CD4-positive, alpha-beta T cell treated with Interleukin-12 subunit alpha and Interleukin-12 subunit beta, for 1 hour (primary cell): ENCODE measurements around the gene CHRNA9.

Experiments used
- DNase-seq: peaks from one replicate; pipeline ENCODE4 v3.0.0-alpha.2; 2020

The CHRNA9 gene

GRCh38 chr4:40309250-40309774 is 25.8 kb upstream of the CHRNA9 start:
- DNase-seq: peak; percentile 91

GRCh38 chr4:40310225-40310624 is 24.9 kb upstream of the CHRNA9 start:
- no peak for DNase-seq

GRCh38 chr4:40311811-40312346 is 23.3 kb upstream of the CHRNA9 start:
- peak; percentile 51 for DNase-seq

GRCh38 chr4:40314951-40315350 is 20.2 kb upstream of the CHRNA9 start:
- DNase-seq: no peak

GRCh38 chr4:40316333-40316781 is 18.8 kb upstream of the CHRNA9 start:
- peak; percentile 76 for DNase-seq

GRCh38 chr4:40316782-40317635 is 18.1 kb upstream of the CHRNA9 start:
- DNase-seq: peak; percentile 86

- DNase-seq: no peak
Observed at GRCh38 chr4:40317916-40318658, 17.0 kb upstream of the CHRNA9 start.

GRCh38 chr4:40321574-40322275 is 13.4 kb upstream of the CHRNA9 start:
- DNase-seq: no peak

GRCh38 chr4:40322811-40323210 is 12.3 kb upstream of the CHRNA9 start:
- no peak for DNase-seq

GRCh38 chr4:40323866-40324265 is 11.3 kb upstream of the CHRNA9 start:
- no peak for DNase-seq

- DNase-seq: peak; percentile 82
Observed at GRCh38 chr4:40325406-40326019, 9.6 kb upstream of the CHRNA9 start.

- DNase-seq: no peak
Observed at GRCh38 chr4:40327340-40327739, 7.8 kb upstream of the CHRNA9 start.

GRCh38 chr4:40328383-40328782 is 6.8 kb upstream of the CHRNA9 start:
- no peak for DNase-seq

GRCh38 chr4:40329805-40330204 is 5.3 kb upstream of the CHRNA9 start:
- no peak for DNase-seq

GRCh38 chr4:40330536-40330935 is 4.6 kb upstream of the CHRNA9 start:
- no peak for DNase-seq

GRCh38 chr4:40331101-40331745 is 3.9 kb upstream of the CHRNA9 start:
- DNase-seq: no peak

- DNase-seq: no peak
Observed at GRCh38 chr4:40331961-40332360, 3.2 kb upstream of the CHRNA9 start.

GRCh38 chr4:40333921-40334352 is 1.2 kb upstream of the CHRNA9 start:
- no peak for DNase-seq

GRCh38 chr4:40335525-40335894 is 377 bp downstream of the CHRNA9 start:
- DNase-seq: no peak

GRCh38 chr4:40337051-40337450 is 1.9 kb downstream of the CHRNA9 start:
- no peak for DNase-seq

- no peak for DNase-seq
Observed at GRCh38 chr4:40337523-40337922, 2.4 kb downstream of the CHRNA9 start.

- no peak for DNase-seq
Observed at GRCh38 chr4:40340030-40340429, 4.9 kb downstream of the CHRNA9 start.
